HL-60/S4 treated with phorbol 12-myristate 13-acetate at 8.2 ng/mL for 4 days and 3 days (cell line): ENCODE results near the gene MEIS2.

Experiments
- in situ Hi-C: fragments of 300-500 bp; cut with MboI; formaldehyde crosslinking; loops from 2 replicates; pipeline ENCODE4 v1.15.0; 2022; ENCODE audit warnings: low sequenced_read_pairs

MEIS2 gene

DNA sequence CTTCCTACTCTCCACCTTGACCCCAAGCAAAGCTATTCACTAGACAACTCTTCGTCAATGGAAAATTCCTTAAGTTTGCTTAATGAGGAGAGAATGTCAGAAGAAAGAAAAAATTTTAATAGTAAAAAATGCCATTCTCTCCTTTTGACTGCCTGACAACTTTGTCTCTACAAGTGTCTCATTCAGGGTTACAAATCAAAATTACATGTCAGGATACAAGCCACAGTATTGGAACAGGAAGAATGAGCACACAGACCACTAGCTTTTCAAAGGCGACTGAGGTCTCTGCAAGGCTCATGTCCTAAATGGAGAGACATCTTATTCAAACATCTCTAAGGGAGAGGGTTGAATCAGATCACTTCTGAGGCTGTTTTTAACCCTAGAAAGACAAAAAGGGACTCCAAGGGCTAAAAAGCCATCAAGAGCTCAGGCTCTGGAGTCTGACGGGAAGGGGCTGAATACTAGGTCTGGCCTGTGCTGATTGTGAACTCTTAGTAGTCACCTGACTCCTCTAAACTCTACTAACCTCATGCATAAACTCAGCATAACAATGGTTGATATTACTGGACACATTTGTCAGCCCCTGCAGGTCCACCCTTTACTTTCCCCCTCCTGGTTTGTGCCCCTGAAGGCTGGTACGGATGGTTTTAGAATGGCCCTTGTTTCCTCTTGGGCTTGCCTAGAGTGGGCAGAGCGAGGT lies 12.8 kb upstream of the MEIS2 start:
- in situ Hi-C loops: no loop called here

GRCh38 chr15:37112171-37112570 lies 11.8 kb upstream of the MEIS2 start:
- in situ Hi-C loops: no loop called here

- in situ Hi-C loops: no loop called here
Measured at GRCh38 chr15:37111427-37111717, 11.0 kb upstream of the MEIS2 start.

- in situ Hi-C loops: no loop called here
Measured at GRCh38 chr15:37109872-37110572, 9.7 kb upstream of the MEIS2 start.

GRCh38 chr15:37109168-37109871 lies 9.0 kb upstream of the MEIS2 start:
- in situ Hi-C loops: no loop called here

- in situ Hi-C loops: no loop called here
Measured at GRCh38 chr15:37108381-37109167, 8.2 kb upstream of the MEIS2 start.

GRCh38 chr15:37107744-37108380 lies 7.5 kb upstream of the MEIS2 start:
- in situ Hi-C loops: no loop called here

- in situ Hi-C loops: no loop called here
Measured at GRCh38 chr15:37107071-37107743, 6.9 kb upstream of the MEIS2 start.

DNA sequence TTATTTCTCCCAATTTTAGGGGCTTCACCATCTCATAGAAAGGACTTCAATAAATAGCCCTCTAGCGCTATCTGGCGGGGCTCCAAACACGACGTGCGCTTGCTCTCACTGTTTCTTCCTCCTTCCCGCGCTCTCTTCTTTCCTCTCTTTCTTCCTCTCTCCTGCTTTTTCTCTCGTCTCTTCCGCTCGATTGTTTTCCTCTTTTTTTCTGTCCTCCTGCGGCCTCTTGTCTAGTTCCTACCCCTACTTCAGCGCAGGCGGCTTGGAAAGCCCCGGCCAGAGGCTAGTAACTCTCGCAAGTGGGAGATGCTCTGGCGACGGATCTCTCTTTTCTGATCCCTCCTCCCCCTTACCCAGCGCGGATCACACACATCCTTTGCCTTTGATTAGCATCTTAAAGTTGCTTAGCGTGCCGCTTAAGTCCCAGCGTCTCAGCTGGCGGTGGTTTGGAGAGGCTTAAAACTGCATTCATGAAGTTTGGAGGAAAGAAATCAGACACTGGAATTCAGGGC lies 6.2 kb upstream of the MEIS2 start:
- in situ Hi-C loops: no loop called here

DNA sequence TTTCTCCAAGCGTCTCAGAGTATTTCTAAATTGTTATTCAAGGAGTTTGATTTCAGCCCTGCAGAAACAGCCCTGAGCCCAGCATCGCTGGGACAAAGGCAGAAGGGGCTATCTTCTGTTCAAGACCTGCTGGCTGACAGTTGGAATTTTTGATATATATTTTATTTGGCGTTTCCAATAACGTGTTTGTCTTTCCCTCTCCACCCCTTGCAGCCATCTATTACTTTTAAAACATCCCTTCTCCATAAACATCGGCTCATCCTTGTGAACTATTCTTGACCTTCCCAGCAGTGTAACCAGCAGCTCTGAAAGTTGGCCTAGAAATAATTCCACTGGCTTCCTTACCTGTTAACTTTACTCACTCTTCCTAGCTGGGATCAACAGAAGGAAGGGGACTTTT lies 5.5 kb upstream of the MEIS2 start:
- in situ Hi-C loops: no loop called here

DNA sequence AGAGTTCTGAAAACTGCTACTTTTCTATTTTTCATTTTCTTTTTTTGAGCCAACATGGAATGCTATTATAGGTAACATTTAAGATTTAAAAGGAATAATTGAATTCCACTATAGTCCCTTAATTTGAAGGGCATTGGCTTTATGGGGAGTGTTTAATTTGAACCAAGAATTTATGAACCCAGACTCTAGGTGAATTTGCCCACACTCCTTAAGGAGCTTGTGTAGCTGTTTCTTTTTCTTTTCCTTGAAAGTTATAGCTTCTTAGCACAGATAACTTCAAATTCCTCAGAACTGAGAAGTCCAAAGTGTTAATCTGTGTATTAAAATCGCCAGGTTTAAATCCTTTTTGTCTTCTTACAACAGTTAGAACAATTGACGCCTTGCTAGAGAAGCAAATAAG lies 4.7 kb upstream of the MEIS2 start:
- in situ Hi-C loops: no loop called here

- in situ Hi-C loops: no loop called here
Measured at GRCh38 chr15:37104424-37104981, 4.2 kb upstream of the MEIS2 start.

- in situ Hi-C loops: no loop called here
Measured at GRCh38 chr15:37103475-37104423, 3.4 kb upstream of the MEIS2 start.

- in situ Hi-C loops: no loop called here
Measured at GRCh38 chr15:37103163-37103435, 2.8 kb upstream of the MEIS2 start.

DNA sequence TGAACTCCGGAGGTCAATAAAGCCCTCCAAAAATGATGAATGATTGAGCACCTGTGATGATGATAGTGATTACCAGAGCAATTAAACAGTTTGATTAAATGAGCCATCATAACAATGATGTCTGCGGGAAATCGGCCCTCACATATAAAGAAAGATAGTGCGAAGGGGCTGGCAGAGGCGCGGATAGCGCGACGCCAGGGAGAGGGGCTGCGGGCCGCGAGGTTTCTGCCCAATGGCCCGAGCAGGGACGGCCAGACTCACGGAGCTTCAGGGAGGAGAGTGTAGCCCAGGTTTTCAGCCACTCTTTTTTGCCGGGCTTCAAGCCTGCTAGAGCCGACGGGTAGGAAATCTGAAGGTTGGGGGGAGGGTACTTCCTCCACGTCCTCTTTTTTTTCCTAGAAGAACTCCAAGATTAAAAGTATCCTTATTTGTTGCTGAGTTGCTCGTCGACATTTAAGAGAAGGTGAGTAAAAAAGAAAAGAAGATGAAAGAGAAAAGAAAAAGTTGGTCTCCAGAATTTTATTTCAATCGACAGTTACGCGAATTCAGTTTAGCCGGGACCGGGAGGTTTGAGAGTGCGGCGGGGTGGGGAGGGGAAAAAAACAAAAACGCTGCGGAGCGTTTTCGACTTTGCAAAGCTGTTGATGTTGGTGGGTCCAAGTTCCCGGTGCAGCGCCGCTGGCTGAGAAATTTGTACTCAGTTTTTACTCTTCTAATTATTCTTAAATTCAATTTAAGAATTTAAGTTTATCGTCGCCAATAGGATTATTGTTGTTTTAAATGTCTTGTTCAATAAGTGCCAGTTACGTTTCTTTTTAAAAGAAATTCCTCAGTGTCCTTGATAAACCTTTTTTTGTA lies 2.2 kb upstream of the MEIS2 start:
- in situ Hi-C loops: no loop called here

- in situ Hi-C loops: no loop called here
Measured at GRCh38 chr15:37101980-37102304, 1.6 kb upstream of the MEIS2 start.

DNA sequence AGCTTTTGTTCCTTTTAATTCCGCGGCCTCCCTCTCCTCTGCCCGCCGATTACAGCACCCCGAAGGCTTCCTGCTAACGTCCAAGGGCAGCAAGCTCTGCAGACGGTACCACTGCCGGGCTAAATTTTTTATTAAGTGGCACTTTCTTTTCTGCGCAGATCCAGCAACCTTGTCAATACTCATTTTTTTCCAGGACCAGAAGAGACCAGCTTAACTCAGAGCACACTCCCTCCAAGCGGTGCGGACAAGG lies 542 bp upstream of the MEIS2 start:
- in situ Hi-C loops: no loop called here

- in situ Hi-C loops: no loop called here
Measured at GRCh38 chr15:37099319-37100108, 835 bp downstream of the MEIS2 start.
